Mesenteric fat pad (tissue), 1 donor: ENCODE results near the gene ELOVL5. TPM values are rescaled to one million over a fixed set of nuclear protein-coding genes. Genes with fewer than 3 reads are reported as not detected.
"Not testable (repeated sequence)": the region's sequence is repeated elsewhere in the genome, so short reads cannot be mapped to it uniquely, and the experiment has no call there.

ENCODE experiments used
- DNase-seq: peaks from one replicate; pipeline ENCODE4 v3.0.0-alpha.2; 2020; ENCODE audit warnings: low spot score
- total RNA-seq: library from RNA; stranded (reverse); fragmentation: NEBNext Ultra II Directional; extraction: Animal tissue kit (Norgen Biotek cat#: 25700); gene quantifications from one replicate; pipeline ENCODE4 v1.2.1, GENCODE V29; 2021
- donor health status: DM: yes; HTN: yes; CAD: no.

The ELOVL5 gene
- total RNA-seq, 1 donor from 2014 or later: 392 TPM

DNA sequence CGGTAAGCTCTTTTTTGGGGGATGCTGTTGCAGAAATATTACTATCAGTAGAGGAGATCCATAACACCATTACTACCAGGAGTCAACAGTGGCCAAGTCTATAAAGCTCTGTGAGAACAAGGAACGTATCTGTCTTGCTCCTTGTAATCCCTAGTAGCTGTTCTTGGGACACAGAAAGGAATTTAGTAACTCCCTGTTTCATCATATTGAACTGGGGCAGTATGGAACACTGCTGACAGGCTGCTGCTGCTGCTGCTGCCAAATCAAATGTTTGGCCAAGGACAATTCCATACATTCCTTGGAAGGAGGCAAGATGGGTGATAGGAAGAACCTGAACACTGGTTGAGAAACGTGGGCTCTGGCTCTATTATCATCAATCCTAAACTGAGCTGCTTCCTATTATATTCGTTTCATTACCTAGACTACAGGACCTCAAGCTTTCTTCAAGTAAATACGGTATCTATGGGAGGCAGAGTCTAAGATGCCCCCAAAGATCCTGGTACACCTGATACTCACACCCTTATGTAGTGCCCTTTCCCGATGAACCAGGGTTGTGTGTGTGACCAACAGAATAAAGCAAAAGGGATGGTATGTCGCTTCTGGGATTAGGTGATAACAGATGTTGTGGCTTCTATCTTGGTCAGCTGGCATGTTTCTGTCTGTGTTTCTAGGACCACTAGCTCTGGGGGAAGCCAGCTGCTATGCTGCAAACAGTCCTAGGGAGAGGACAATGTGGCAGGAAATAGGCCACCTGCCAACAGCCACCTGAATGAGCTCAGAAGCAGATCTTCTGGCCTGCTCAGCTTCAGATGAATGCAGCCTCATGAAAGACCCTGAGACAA, 39.5 kb downstream of the ELOVL5 start:
- no peak for DNase-seq

DNA sequence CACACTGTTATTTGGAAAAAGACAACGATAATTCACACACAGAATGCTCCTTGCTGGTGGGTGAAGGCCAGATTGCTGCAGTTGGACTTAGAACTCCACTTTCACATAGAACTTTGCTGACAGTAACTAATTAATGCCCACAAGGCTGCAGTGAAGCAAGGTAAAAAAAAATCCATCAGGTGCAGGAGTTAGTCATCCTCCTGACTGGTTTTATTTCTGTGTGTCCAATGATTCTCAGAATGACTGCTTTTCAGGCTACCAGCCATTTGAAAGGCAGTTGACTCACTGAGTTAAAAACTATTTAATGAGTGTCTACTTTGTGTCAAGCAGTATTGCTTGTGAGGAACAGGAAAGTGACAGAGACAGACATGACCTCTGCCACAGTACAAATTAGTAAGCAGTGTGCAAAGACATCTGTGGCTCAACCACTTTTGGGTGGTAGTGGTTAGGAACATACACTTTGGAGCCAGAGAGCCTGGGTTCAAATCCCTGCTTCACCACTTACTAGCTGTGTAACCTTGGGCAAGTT, 41.9 kb downstream of the ELOVL5 start:
- no peak for DNase-seq

DNA sequence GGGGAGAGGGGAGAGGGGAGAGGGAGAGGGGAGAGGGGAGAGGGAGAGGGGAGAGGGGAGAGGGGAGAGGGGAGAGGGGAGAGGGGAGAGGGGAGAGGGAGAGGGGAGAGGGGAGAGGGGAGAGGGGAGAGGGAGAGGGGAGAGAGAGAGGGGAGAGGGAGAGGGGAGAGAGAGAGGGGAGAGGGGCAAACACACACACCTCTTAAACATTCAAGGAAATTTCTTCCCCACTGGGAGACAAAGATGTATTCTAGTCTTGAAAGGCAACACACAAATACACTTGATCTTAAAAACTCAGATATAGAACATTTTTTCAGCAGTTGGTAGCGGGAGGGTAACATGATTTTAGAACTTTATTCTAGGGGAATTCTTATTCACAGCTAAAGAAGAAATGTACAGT, 42.5 kb downstream of the ELOVL5 start:
- not testable (repeated sequence) for DNase-seq

DNA sequence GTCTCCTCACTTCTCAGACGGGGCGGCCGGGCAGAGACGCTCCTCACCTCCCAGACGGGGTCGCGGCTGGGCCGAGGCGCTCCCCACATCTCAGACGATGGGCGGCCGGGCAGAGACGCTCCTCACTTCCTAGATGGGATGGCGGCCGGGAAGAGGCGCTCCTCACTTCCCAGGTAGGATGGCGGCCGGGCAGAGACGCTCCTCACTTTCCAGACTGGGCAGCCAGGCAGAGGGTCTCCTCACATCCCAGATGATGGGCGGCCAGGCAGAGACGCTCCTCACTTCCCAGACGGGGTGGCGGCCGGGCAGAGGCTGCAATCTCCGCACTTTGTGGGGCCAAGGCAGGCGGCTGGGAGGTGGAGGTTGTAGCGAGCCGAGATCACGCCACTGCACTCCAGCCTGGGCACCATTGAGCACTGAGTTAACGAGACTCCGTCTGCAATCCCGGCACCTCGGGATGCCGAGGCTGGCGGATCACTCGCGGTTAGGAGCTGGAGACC, 43.2 kb downstream of the ELOVL5 start:
- DNase-seq: not testable (repeated sequence)

- DNase-seq: not testable (repeated sequence)
These were observed 43.8 kb downstream of the ELOVL5 start for GRCh38 chr6:53304953-53305352.

GRCh38 chr6:53302678-53303360, 45.9 kb downstream of the ELOVL5 start:
- DNase-seq: no peak

DNA sequence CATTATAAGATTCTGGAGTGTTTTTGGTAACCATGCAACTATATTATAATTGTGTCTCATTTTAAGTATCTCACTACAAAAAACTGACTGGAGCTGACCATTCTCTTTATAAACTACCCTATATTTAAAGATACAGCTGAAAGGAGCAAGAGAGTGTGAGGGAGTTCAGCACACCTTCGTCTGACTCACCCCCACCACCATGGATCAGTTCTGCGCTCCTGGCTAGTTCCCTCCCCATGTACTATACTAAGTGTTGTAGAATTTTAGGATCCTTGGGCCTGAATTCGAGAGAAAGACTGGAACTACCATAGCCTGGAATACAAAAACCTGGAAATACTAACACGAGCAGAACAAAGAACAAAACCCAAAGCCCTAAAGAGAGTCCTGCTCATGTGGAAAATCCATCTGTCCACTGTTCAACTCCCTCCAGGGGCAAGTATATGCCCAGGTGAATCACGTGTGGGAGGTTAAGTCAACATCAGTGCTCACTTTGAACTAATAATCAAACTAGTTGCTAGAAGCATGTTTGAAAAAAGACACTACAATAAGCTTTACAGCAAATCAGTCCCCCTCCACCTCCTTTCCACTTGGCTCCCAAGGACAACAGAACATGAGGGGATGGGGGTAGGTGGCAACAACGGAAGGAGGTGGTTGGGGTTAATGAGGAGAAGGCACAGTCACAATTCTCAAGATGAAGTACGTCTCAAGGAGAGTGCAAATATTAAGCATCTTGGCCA, 46.8 kb downstream of the ELOVL5 start:
- DNase-seq: no peak

- DNase-seq: no peak
These were observed 47.8 kb downstream of the ELOVL5 start for GRCh38 chr6:53300656-53301551.

GRCh38 chr6:53299331-53300005, 49.3 kb downstream of the ELOVL5 start:
- no peak for DNase-seq

DNA sequence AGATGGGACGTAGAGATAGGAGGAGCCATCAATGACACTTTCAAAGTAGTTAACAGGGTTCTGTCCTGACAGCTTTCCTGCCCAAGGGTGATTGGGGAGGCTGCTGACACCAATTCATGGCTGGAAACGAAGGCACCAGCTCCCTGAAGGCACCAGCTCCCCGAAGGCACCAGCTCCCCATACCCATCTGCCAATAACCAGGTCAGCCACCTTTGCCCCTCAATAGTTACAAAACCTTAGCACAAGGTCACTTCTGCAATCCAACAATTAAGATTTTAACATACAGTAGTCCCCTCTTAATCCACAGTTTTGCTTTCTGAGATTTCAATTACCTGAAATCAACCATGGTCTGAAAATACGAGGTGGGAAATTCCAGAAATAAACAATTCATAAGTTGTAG, 51.7 kb downstream of the ELOVL5 start:
- DNase-seq: no peak

GRCh38 chr6:53295176-53295575, 53.6 kb downstream of the ELOVL5 start:
- DNase-seq: no peak

DNA sequence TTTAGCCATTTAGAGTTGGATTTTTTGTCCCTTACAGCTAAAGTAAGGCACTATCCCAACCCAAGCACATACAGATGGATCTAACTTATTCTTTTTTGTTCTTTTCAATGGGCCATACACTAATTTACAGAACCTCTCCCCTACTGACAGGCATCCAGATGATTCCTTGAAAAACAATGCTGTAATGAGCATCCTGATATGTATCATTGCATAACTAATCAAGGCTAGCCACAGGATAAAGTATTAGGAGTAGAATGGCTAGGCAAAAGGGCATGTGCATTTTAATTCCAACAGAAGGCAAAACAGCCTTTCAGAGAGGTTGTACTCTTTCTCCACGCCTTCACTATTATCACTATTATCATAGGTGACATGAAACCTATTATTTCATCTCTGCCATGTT, 54.1 kb downstream of the ELOVL5 start:
- no peak for DNase-seq

GRCh38 chr6:53294095-53294494, 54.7 kb downstream of the ELOVL5 start:
- no peak for DNase-seq

GRCh38 chr6:53293691-53294090, 55.1 kb downstream of the ELOVL5 start:
- DNase-seq: no peak

GRCh38 chr6:53290537-53291510, 57.9 kb downstream of the ELOVL5 start:
- no peak for DNase-seq

- no peak for DNase-seq
These were observed 61.2 kb downstream of the ELOVL5 start for GRCh38 chr6:53287336-53288225.

- no peak for DNase-seq
These were observed 63.8 kb downstream of the ELOVL5 start for GRCh38 chr6:53284901-53285300.

DNA sequence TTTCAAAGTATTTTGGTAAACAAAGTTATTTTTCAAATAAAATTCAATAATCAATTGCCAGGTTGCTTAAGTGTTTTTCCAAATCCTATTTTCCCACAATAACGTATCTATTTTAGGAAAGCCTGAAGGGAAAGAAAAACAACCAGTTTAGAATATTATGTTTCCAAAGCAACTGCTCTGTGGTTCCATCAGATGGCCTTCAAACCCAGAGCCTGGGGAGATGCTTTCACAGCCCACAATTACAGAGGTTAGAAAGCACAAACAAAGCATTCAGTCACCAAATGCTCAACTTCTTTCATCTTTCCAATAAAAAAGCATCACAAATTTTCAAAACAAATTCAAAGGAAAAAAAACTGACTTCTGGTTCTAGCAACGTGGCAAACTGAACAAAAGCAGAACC, 66.0 kb downstream of the ELOVL5 start:
- no peak for DNase-seq
